ENCODE results near the gene PDLIM4. TPM values are rescaled to one million over a fixed set of nuclear protein-coding genes. Genes with fewer than 3 reads are reported as not detected.

Gene PDLIM4
- total RNA-seq, 1 donor from 2014 or later, result 47.8 TPM

DNA sequence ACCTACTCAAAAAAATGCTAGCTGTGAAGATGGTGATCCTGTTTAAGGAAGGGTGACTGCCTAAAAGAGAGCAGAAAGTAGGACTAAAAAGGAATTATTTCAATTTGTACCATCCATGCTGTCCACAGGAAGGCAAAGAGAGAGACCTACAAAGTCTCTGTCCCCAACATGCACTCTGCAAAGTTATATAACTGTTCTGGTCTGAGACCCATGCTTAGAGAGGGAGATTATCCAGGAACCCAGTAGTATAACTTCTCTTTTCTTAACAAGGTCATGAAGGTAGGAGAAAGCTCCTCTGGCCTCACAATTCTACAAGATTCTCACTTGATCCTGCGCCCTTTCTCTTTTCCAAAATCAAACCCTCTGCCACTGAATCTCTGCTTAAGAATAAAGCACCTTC is 62.5 kb downstream of the PDLIM4 start:
- H3K4me3 Mint-ChIP-seq (ENCODE audit: unreplicated experiment), result no peak overlapping the region
- no peak overlapping the region for H3K27ac Mint-ChIP-seq (ENCODE audit: unreplicated experiment)
- peaks cover 11% of the 10 kb centered on the region for H3K4me1 Mint-ChIP-seq (ENCODE audit: unreplicated experiment)
- no peaks in the 10 kb centered on the region for H3K9me3 Mint-ChIP-seq (ENCODE audit: unreplicated experiment)
- no peaks in the 10 kb centered on the region for H3K27me3 Mint-ChIP-seq (ENCODE audit: unreplicated experiment)
- DNase-seq (ENCODE audit: extremely low spot score, unreplicated experiment), result no peak
- H3K36me3 Mint-ChIP-seq (ENCODE audit: unreplicated experiment), result no peaks in the 10 kb centered on the region
- TF ChIP-seq, protein P1, sequence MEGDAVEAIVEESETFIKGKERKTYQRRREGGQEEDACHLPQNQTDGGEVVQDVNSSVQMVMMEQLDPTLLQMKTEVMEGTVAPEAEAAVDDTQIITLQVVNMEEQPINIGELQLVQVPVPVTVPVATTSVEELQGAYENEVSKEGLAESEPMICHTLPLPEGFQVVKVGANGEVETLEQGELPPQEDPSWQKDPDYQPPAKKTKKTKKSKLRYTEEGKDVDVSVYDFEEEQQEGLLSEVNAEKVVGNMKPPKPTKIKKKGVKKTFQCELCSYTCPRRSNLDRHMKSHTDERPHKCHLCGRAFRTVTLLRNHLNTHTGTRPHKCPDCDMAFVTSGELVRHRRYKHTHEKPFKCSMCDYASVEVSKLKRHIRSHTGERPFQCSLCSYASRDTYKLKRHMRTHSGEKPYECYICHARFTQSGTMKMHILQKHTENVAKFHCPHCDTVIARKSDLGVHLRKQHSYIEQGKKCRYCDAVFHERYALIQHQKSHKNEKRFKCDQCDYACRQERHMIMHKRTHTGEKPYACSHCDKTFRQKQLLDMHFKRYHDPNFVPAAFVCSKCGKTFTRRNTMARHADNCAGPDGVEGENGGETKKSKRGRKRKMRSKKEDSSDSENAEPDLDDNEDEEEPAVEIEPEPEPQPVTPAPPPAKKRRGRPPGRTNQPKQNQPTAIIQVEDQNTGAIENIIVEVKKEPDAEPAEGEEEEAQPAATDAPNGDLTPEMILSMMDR (IDR thresholded peaks at IDR 0.05), result no peak

DNA sequence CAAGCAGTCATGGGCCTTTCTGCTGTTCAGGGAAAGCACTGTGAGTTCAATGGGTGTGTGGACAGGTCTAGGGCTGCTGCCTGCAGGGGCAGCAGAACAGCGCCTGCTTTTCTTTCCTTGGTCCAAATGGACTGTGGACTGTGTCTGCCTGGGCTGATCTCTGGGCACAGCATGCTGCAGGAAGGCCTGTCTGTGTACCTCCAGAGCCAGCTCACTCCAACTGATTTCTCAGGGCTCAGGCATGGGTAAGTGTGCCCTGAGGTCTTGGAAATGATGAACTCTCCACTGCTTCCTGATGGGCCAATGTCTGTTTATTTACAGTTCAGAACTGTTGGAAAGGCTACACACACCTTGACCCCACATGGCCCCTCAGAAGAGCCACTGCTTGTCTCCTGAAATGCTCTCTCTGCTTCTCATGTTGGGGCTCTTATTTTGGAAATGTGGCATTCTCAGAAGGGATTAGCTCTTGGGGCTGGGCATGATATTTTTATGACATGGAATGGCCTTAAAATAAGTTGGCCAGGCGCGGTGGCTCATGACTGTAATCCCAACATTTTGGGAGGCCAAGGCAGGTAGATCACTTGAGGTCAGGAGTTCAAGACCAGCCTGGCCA is 63.7 kb downstream of the PDLIM4 start:
- no peaks in the 10 kb centered on the region for H3K27me3 Mint-ChIP-seq (ENCODE audit: unreplicated experiment)
- H3K4me1 Mint-ChIP-seq (ENCODE audit: unreplicated experiment), result peaks cover 11% of the 10 kb centered on the region
- no peak for DNase-seq (ENCODE audit: extremely low spot score, unreplicated experiment)
- H3K27ac Mint-ChIP-seq (ENCODE audit: unreplicated experiment), result no peak overlapping the region
- H3K4me3 Mint-ChIP-seq (ENCODE audit: unreplicated experiment), result no peak overlapping the region
- no peaks in the 10 kb centered on the region for H3K9me3 Mint-ChIP-seq (ENCODE audit: unreplicated experiment)
- H3K36me3 Mint-ChIP-seq (ENCODE audit: unreplicated experiment), result no peaks in the 10 kb centered on the region
- TF ChIP-seq, protein P1 (IDR thresholded peaks at IDR 0.05), result no peak

DNA sequence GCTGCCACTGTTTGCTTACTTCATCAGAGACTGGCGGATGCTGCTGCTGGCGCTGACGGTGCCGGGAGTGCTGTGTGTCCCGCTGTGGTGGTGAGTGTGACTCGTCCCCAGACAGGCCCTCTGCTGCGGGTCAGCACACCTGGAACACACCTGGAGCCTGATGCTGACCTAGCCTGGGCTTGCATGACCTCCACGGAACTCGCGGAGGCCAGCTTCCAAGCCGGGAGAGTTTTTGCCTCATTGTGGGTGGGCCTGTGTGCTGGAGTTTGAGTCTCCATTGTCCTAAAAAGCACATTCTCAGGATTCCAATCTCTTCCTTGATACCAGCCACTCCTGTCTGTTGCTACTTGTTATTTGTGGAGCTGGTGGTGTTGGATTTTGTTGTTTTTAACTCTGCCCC is 64.8 kb downstream of the PDLIM4 start:
- peak overlapping the region; percentile 20 for H3K27ac Mint-ChIP-seq (ENCODE audit: unreplicated experiment)
- H3K36me3 Mint-ChIP-seq (ENCODE audit: unreplicated experiment), result no peaks in the 10 kb centered on the region
- TF ChIP-seq, protein P1 (IDR thresholded peaks at IDR 0.05), result no peak
- H3K9me3 Mint-ChIP-seq (ENCODE audit: unreplicated experiment), result no peaks in the 10 kb centered on the region
- H3K4me1 Mint-ChIP-seq (ENCODE audit: unreplicated experiment), result peaks cover 13% of the 10 kb centered on the region
- no peaks in the 10 kb centered on the region for H3K27me3 Mint-ChIP-seq (ENCODE audit: unreplicated experiment)
- DNase-seq (ENCODE audit: extremely low spot score, unreplicated experiment), result no peak
- no peak overlapping the region for H3K4me3 Mint-ChIP-seq (ENCODE audit: unreplicated experiment)

Small RNAs within 50 kb of the gene (microRNA-seq; reads per million reads assigned to microRNA genes)
- not detected for gene MIR6830 (ENCODE audit: unreplicated experiment)

Other genes starting within 250 kb of the PDLIM4 start
- not detected in 2 replicates for gene ACSL6, start 246.0 kb upstream of the PDLIM4 start, total RNA-seq
- gene IL3, start 197.0 kb upstream of the PDLIM4 start, total RNA-seq, result not detected in 2 replicates
- gene CSF2, start 183.9 kb upstream of the PDLIM4 start, total RNA-seq, result not detected in 2 replicates
- gene P4HA2, start 29.8 kb upstream of the PDLIM4 start, total RNA-seq, result 104 and 117 TPM in 2 replicates
- gene SLC22A4, start 36.7 kb downstream of the PDLIM4 start, total RNA-seq, result 1.4 and 2.5 TPM in 2 replicates
- gene SLC22A5, start 112.0 kb downstream of the PDLIM4 start, total RNA-seq, result 6.7 and 9.1 TPM in 2 replicates
- 50.2 and 58.9 TPM in 2 replicates for gene IRF1, start 233.1 kb downstream of the PDLIM4 start, total RNA-seq

Data from osteocyte (in vitro differentiated cells).